IPS-20b (cell line): Measurements from ENCODE around the gene USP46.
A peak's percentile ranks its signal among the peaks of the same experiment; 100 is the strongest.

Experiments
- H3K27ac ChIP-seq: one replicate; pipeline ENCODE4 v1.5.1; 2013; ENCODE audit warnings: low read length
- H3K27me3 ChIP-seq: 2 replicates; pipeline ENCODE4 v1.6.1; 2013; ENCODE audit warnings: mild to moderate bottlenecking, low read length, inconsistent platforms; ENCODE audit not compliant: insufficient read depth
- H3K36me3 ChIP-seq: 2 replicates; pipeline ENCODE4 v1.6.1; 2013; ENCODE audit warnings: low read depth, mild to moderate bottlenecking, inconsistent platforms, low read length, moderate library complexity; ENCODE audit not compliant: insufficient read depth
- H3K4me1 ChIP-seq: 2 replicates; pipeline ENCODE4 v1.6.1; 2013; ENCODE audit warnings: mild to moderate bottlenecking, control low read depth, inconsistent platforms, low read length, moderate library complexity; ENCODE audit not compliant: insufficient read depth
- H3K4me3 ChIP-seq: 2 replicates; pipeline ENCODE4 v1.5.1; 2013; ENCODE audit warnings: mild to moderate bottlenecking, low read length, inconsistent platforms
- H3K9ac ChIP-seq: 2 replicates; pipeline ENCODE4 v1.6.1; 2013; ENCODE audit warnings: low read depth, mild to moderate bottlenecking, inconsistent platforms, low read length, moderate library complexity
- H3K9me3 ChIP-seq: 2 replicates; pipeline ENCODE4 v1.6.1; 2013; ENCODE audit warnings: mild to moderate bottlenecking, low read depth, low read length, inconsistent platforms; ENCODE audit not compliant: insufficient read depth

Gene USP46

GRCh38 chr4:52655506-52655905, 3.6 kb downstream of the USP46 start:
- peaks cover 7% of the 10 kb centered on the region; the same call in 1 of the 2 replicates for H3K27me3 ChIP-seq
- no peak overlapping the region for H3K4me3 ChIP-seq
- no peak overlapping the region for H3K27ac ChIP-seq
- peaks cover 16% of the 10 kb centered on the region; the same call in 1 of the 2 replicates for H3K36me3 ChIP-seq
- no peaks in the 10 kb centered on the region for H3K9me3 ChIP-seq
- H3K9ac ChIP-seq = peak overlapping the region; percentile 28; the same call in 1 of the 2 replicates
- H3K4me1 ChIP-seq = peaks cover 11% of the 10 kb centered on the region

GRCh38 chr4:52651996-52652672, 7.0 kb downstream of the USP46 start:
- H3K9ac ChIP-seq = no peak overlapping the region
- H3K36me3 ChIP-seq = peaks cover 16% of the 10 kb centered on the region; the same call in 1 of the 2 replicates
- no peaks in the 10 kb centered on the region for H3K27me3 ChIP-seq
- H3K4me3 ChIP-seq = no peak overlapping the region
- H3K27ac ChIP-seq = no peak overlapping the region
- H3K9me3 ChIP-seq = no peaks in the 10 kb centered on the region
- H3K4me1 ChIP-seq = peaks cover 8% of the 10 kb centered on the region

GRCh38 chr4:52648836-52649235, 10.3 kb downstream of the USP46 start:
- Histone ChIP-seq H3K4me1 (peaks cover 10% of the 10 kb centered on the region), H3K4me3 (no peak overlapping the region), H3K27me3 (no peaks in the 10 kb centered on the region), H3K9ac (no peak overlapping the region), H3K9me3 (no peaks in the 10 kb centered on the region), H3K27ac (no peak overlapping the region), H3K36me3 (no peaks in the 10 kb centered on the region)

- Histone ChIP-seq H3K27ac (no peak overlapping the region), H3K4me3 (no peak overlapping the region), H3K36me3 (no peaks in the 10 kb centered on the region), H3K9me3 (no peaks in the 10 kb centered on the region), H3K4me1 (peaks cover 14% of the 10 kb centered on the region), H3K27me3 (no peaks in the 10 kb centered on the region), H3K9ac (no peak overlapping the region)
Measured at GRCh38 chr4:52646741-52647140, 12.4 kb downstream of the USP46 start.

DNA sequence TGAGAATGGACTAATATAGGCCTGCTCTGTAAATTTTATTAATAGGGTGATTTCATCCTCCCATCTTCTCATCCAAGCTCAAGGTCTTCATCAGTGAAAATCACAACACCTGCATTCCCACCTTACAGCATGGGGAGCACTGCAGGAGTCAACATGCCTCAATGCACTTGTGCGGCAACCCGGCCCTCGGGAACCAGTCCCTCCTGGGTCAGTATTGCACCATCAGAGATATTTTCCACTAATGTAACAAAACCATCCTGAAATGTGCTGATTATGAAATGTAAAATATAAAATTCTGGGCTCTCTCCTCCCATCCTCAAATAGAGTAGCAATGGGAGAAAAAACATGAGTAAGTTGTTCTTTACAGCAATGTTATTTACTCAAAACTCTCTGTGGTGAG, 13.0 kb downstream of the USP46 start:
- H3K9ac ChIP-seq = no peak overlapping the region
- no peak overlapping the region for H3K27ac ChIP-seq
- no peak overlapping the region for H3K4me3 ChIP-seq
- H3K9me3 ChIP-seq = no peaks in the 10 kb centered on the region
- no peaks in the 10 kb centered on the region for H3K36me3 ChIP-seq
- no peaks in the 10 kb centered on the region for H3K27me3 ChIP-seq
- H3K4me1 ChIP-seq = peaks cover 16% of the 10 kb centered on the region

- no peak overlapping the region for H3K9ac ChIP-seq
- H3K27ac ChIP-seq = no peak overlapping the region
- no peaks in the 10 kb centered on the region for H3K27me3 ChIP-seq
- no peaks in the 10 kb centered on the region for H3K9me3 ChIP-seq
- H3K4me1 ChIP-seq = peaks cover 19% of the 10 kb centered on the region
- H3K4me3 ChIP-seq = no peak overlapping the region
- no peaks in the 10 kb centered on the region for H3K36me3 ChIP-seq
Measured at GRCh38 chr4:52645300-52645699, 13.8 kb downstream of the USP46 start.

GRCh38 chr4:52643785-52644244, 15.3 kb downstream of the USP46 start:
- Histone ChIP-seq H3K4me3 (no peak overlapping the region), H3K27ac (no peak overlapping the region), H3K27me3 (no peaks in the 10 kb centered on the region)

DNA sequence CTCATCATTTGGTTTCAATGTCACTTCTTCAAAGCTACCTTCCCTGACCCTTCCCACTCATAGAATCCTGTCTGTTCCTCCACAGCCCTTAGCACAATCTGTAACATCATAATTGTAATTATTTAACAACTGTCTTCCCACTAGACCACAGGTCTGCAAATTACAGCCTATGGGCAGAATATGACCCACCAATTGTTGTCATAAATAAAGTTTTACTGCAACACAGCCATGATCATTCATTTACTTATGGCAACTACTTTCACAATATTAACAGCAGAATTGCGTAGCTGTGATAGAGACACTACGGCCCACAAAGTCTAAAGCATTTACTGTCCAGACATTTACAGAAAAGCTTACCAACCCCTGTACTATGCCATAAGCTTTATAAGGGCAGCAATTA, 15.9 kb downstream of the USP46 start:
- peaks cover 19% of the 10 kb centered on the region for H3K4me1 ChIP-seq
- H3K36me3 ChIP-seq = no peaks in the 10 kb centered on the region; the same call in 1 of the 2 replicates
- H3K27me3 ChIP-seq = no peaks in the 10 kb centered on the region
- H3K4me3 ChIP-seq = no peak overlapping the region
- no peak overlapping the region for H3K27ac ChIP-seq
- no peaks in the 10 kb centered on the region for H3K9me3 ChIP-seq
- H3K9ac ChIP-seq = no peak overlapping the region

More at GRCh38 chr4:52643785-52644244, 15.3 kb downstream of the USP46 start:
- no peak overlapping the region for H3K9ac ChIP-seq
- H3K9me3 ChIP-seq = no peaks in the 10 kb centered on the region
- H3K4me1 ChIP-seq = peaks cover 19% of the 10 kb centered on the region
- H3K36me3 ChIP-seq = no peaks in the 10 kb centered on the region; the same call in 1 of the 2 replicates

GRCh38 chr4:52641854-52642563, 17.1 kb downstream of the USP46 start:
- Histone ChIP-seq H3K4me1 (peaks cover 19% of the 10 kb centered on the region), H3K4me3 (no peak overlapping the region), H3K27ac (no peak overlapping the region), H3K36me3 (no peaks in the 10 kb centered on the region; the same call in 1 of the 2 replicates), H3K27me3 (no peaks in the 10 kb centered on the region), H3K9me3 (no peaks in the 10 kb centered on the region), H3K9ac (no peak overlapping the region)

GRCh38 chr4:52640808-52641565, 18.1 kb downstream of the USP46 start:
- Histone ChIP-seq H3K27ac (no peak overlapping the region), H3K4me3 (no peak overlapping the region), H3K9ac (no peak overlapping the region), H3K27me3 (no peaks in the 10 kb centered on the region), H3K36me3 (no peaks in the 10 kb centered on the region; the same call in 1 of the 2 replicates), H3K9me3 (no peaks in the 10 kb centered on the region), H3K4me1 (peaks cover 19% of the 10 kb centered on the region)

DNA sequence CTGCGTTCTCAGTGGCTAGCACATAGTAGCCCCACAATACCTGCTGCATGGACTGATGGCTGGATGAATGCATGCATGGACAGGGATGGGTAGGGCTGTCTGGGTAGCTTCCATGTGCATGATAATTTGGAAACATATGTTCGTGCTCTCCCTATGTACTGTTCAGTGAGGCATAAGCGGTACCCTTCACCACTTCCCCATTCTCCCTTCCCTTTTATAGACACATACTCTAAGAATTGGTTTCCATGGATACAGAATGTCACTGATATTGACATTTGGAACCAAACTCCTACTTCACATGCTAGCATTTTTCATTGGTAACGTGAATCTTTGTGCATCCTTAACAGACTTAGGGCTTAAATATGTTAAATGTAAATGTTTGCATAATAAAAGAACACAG, 20.4 kb downstream of the USP46 start:
- Histone ChIP-seq H3K9me3 (no peaks in the 10 kb centered on the region), H3K27me3 (no peaks in the 10 kb centered on the region), H3K4me3 (no peak overlapping the region), H3K4me1 (peaks cover 11% of the 10 kb centered on the region), H3K27ac (no peak overlapping the region), H3K36me3 (no peaks in the 10 kb centered on the region; the same call in 1 of the 2 replicates), H3K9ac (no peak overlapping the region)
